OCI-LY7 (cell line): ENCODE data around the gene CCDC68. TPM values are rescaled to one million over a fixed set of nuclear protein-coding genes. Genes with fewer than 3 reads are reported as not detected.

Experiments
- BruUV-seq: library from RNA; stranded (reverse); fragments of 400-500 nt; replicated peaks from 2 replicates; lab custom pipeline; 2021; lab: Mats Ljungman, UMichigan
- CTCF ChIA-PET: fragments of 300-600 bp; sonication (Branson Sonifier 250); formaldehyde crosslinking; loops from one replicate; lab custom pipeline; 2022; ENCODE audit warnings: antibody characterized with exemption; ENCODE audit not compliant: unreplicated experiment; lab: Charles Lee
- POLR2A ChIA-PET: fragments of 300-600 bp; sonication (Branson Sonifier 250); formaldehyde crosslinking; loops from one replicate; lab custom pipeline; 2022; ENCODE audit warnings: antibody characterized with exemption; lab: Charles Lee
- DNase-seq: peaks from one replicate; pipeline ENCODE4 v3.0.0-alpha.2; 2015; ENCODE audit warnings: low spot score
- H2AFZ ChIP-seq: fragments of 200-600 bp; sonication (generic), shearing (Covaris generic); 2 replicates; pipeline ENCODE4 v1.6.1; 2014; ENCODE audit warnings: mild to moderate bottlenecking, antibody characterized with exemption, low read length, moderate library complexity
- H3K27ac ChIP-seq: fragments of 200-600 bp; sonication (generic); 2 replicates; pipeline ENCODE4 v1.5.1; 2014; ENCODE audit warnings: mixed run types, low read depth, mild to moderate bottlenecking, moderate library complexity, low read length, inconsistent platforms; ENCODE audit not compliant: poor library complexity, severe bottlenecking
- H3K36me3 ChIP-seq: fragments of 200-600 bp; sonication (generic); 2 replicates; pipeline ENCODE4 v1.6.1; 2014; ENCODE audit warnings: mild to moderate bottlenecking, antibody characterized with exemption, low read length, moderate library complexity, mixed read lengths; ENCODE audit not compliant: insufficient read depth
- H3K4me1 ChIP-seq: fragments of 200-600 bp; sonication (generic); 2 replicates; pipeline ENCODE4 v1.5.1; 2014; ENCODE audit warnings: mild to moderate bottlenecking, low read length; ENCODE audit not compliant: insufficient read depth, poor library complexity, severe bottlenecking
- H3K4me2 ChIP-seq: fragments of 200-600 bp; sonication (generic); 2 replicates; pipeline ENCODE4 v1.6.1; 2014; ENCODE audit warnings: mild to moderate bottlenecking, low read length
- H3K4me3 ChIP-seq: fragments of 200-600 bp; sonication (generic); 2 replicates; pipeline ENCODE4 v1.5.1; 2014; ENCODE audit warnings: mild to moderate bottlenecking, low read depth, low read length; ENCODE audit not compliant: poor library complexity, severe bottlenecking
- H3K79me2 ChIP-seq: fragments of 200-600 bp; sonication (generic); 2 replicates; pipeline ENCODE4 v1.6.1; 2016; ENCODE audit warnings: low read depth, mild to moderate bottlenecking, low read length, moderate library complexity, mixed read lengths; ENCODE audit not compliant: insufficient read depth
- H3K9me2 ChIP-seq: fragments of 200-600 bp; sonication (generic); 2 replicates; pipeline ENCODE4 v1.6.1; 2016; ENCODE audit warnings: mild to moderate bottlenecking, low read length, mixed read lengths; ENCODE audit not compliant: insufficient read depth
- H3K9me3 ChIP-seq: fragments of 200-600 bp; sonication (generic); 2 replicates; pipeline ENCODE4 v1.6.1; 2014; ENCODE audit warnings: mild to moderate bottlenecking, mixed run types, low read length, mixed read lengths
- H4K20me1 ChIP-seq: fragments of 200-600 bp; sonication (generic); 2 replicates; pipeline ENCODE4 v1.6.1; 2014; ENCODE audit warnings: mild to moderate bottlenecking, antibody characterized with exemption, low read length, moderate library complexity, mixed read lengths; ENCODE audit not compliant: insufficient read depth
- CTCF ChIP-seq: fragments of 200-600 bp; sonication (generic); conservative IDR thresholded peaks from 2 replicates; pipeline ENCODE4 v1.5.1; 2014; ENCODE audit warnings: mild to moderate bottlenecking, antibody characterized with exemption, low read length, moderate library complexity, mixed read lengths
- EZH2phosphoT487 ChIP-seq: fragments of 200-600 bp; sonication (generic); IDR thresholded peaks from 2 replicates; pipeline ENCODE4 v1.6.1; 2018; ENCODE audit warnings: low read depth, borderline replicate concordance, mild to moderate bottlenecking, mixed run types, antibody characterized with exemption, low read length, moderate library complexity, mixed read lengths
- intact Hi-C: fragments of 100-400 bp; cut with micrococcal nuclease; formaldehyde crosslinking; loops from one replicate; pipeline ENCODE4 v1.10.0; 2022; ENCODE audit not compliant: unreplicated experiment
- total RNA-seq, 2 experiments: library from RNA; depleted of rRNA in 1 of 2; stranded (reverse); fragments of >200 nt in 1 of 2; shearing (Covaris generic) in 1 of 2; gene quantifications; 2 replicates each; pipeline ENCODE4 v1.2.3, GENCODE V29; 2014 to 2022

CCDC68 gene
- total RNA-seq, 2 experiments from 2014 or later: not detected

GRCh38 chr18:54872681-54873080 is 86.6 kb downstream of the CCDC68 start:
- Histone ChIP-seq H3K9me3 (no peaks in the 10 kb centered on the region), H2AFZ (no peak overlapping the region)
- no TSS peak for BruUV-seq

GRCh38 chr18:54871231-54871630 is 88.0 kb downstream of the CCDC68 start:
- no peak for DNase-seq
- Histone ChIP-seq H3K27ac (no peak overlapping the region), H3K4me2 (no peak overlapping the region), H2AFZ (no peak overlapping the region), H3K4me3 (no peak overlapping the region), H3K9me3 (no peaks in the 10 kb centered on the region), H3K4me1 (no peaks in the 10 kb centered on the region), H4K20me1 (no peaks in the 10 kb centered on the region), H3K79me2 (no peaks in the 10 kb centered on the region), H3K9me2 (no peaks in the 10 kb centered on the region), H3K36me3 (no peaks in the 10 kb centered on the region)
- BruUV-seq: no TSS peak
- TF ChIP-seq EZH2phosphoT487 (no peak), CTCF (no peak)
- CTCF ChIA-PET: no interaction called here
- intact Hi-C loops: no loop called here
- POLR2A ChIA-PET: no interaction called here

More at GRCh38 chr18:54872681-54873080, 86.6 kb downstream of the CCDC68 start:
- H4K20me1 ChIP-seq: no peaks in the 10 kb centered on the region
- no peak for DNase-seq
- H3K4me2 ChIP-seq: no peak overlapping the region
- H3K36me3 ChIP-seq: no peaks in the 10 kb centered on the region
- H3K4me3 ChIP-seq: no peak overlapping the region
- H3K27ac ChIP-seq: no peak overlapping the region
- TF ChIP-seq CTCF (no peak), EZH2phosphoT487 (no peak)
- no peaks in the 10 kb centered on the region for H3K4me1 ChIP-seq
- intact Hi-C loops: no loop called here
- ChIA-PET POLR2A (interaction anchor here (0.8 kb wide), 1 partner anchor 13 kb away, joined by 3 read pairs; no protein-coding TSS in a partner anchor), CTCF (no interaction called here)
- H3K79me2 ChIP-seq: no peaks in the 10 kb centered on the region
- H3K9me2 ChIP-seq: no peaks in the 10 kb centered on the region

GRCh38 chr18:54867131-54867530 is 92.1 kb downstream of the CCDC68 start:
- no peak for DNase-seq
- H3K9me3 ChIP-seq: no peaks in the 10 kb centered on the region
- intact Hi-C loops: no loop called here
- H3K79me2 ChIP-seq: no peaks in the 10 kb centered on the region
- no peak overlapping the region for H3K27ac ChIP-seq
- ChIA-PET POLR2A (interaction anchor here (0.6 kb wide), 1 partner anchor 423 kb away, joined by 3 read pairs; no protein-coding TSS in a partner anchor), CTCF (no interaction called here)
- no peak for TF ChIP-seq EZH2phosphoT487
- no peak for TF ChIP-seq CTCF
- H4K20me1 ChIP-seq: no peaks in the 10 kb centered on the region
- H2AFZ ChIP-seq: no peak overlapping the region
- BruUV-seq: no TSS peak
- H3K9me2 ChIP-seq: no peaks in the 10 kb centered on the region
- no peak overlapping the region for H3K4me3 ChIP-seq
- no peaks in the 10 kb centered on the region for H3K4me1 ChIP-seq
- H3K4me2 ChIP-seq: no peak overlapping the region
- H3K36me3 ChIP-seq: no peaks in the 10 kb centered on the region
